Keratinocyte (primary cell): Measurements from ENCODE around the gene TANGO2. TPM values are rescaled to one million over a fixed set of nuclear protein-coding genes. Genes with fewer than 3 reads are reported as not detected.

Experiments used
- DNase-seq: peaks from one replicate; pipeline ENCODE4 v3.0.0-alpha.2; 2011; ENCODE audit warnings: low read depth, missing footprints, low spot score
- FAIRE-seq: peaks from 2 replicates; lab custom pipeline; 2011; peaks lifted over from hg19 to GRCh38; lab: Jason Lieb, UNC
- H2AFZ ChIP-seq: 2 replicates; pipeline ENCODE4 v1.6.0; 2012; ENCODE audit warnings: low read length, control low read depth, inconsistent platforms; ENCODE audit not compliant: control insufficient read depth
- H3K27ac ChIP-seq: 2 replicates; pipeline ENCODE4 v1.5.1; 2011; ENCODE audit warnings: low read length; ENCODE audit not compliant: control insufficient read depth, insufficient read depth
- H3K27me3 ChIP-seq: 3 replicates; pipeline ENCODE4 v1.6.0; 2011; ENCODE audit warnings: low read length; ENCODE audit not compliant: control insufficient read depth, insufficient read depth; ENCODE audit errors: extremely low read depth
- H3K36me3 ChIP-seq, 2 experiments: 2 replicates in 1 of 2; 3 replicates in 1 of 2; pipeline ENCODE4 v1.5.1; 2011; ENCODE audit warnings: low read length in 2 of 2, mild to moderate bottlenecking in 1 of 2; ENCODE audit not compliant: control insufficient read depth in 2 of 2, insufficient read depth in 2 of 2; ENCODE audit errors: extremely low read depth in 1 of 2
- H3K4me1 ChIP-seq: 3 replicates; pipeline ENCODE4 v1.5.1; 2011; ENCODE audit warnings: low read length; ENCODE audit not compliant: control insufficient read depth, insufficient read depth; ENCODE audit errors: extremely low read depth
- H3K4me2 ChIP-seq: 3 replicates; pipeline ENCODE4 v1.6.0; 2011; ENCODE audit warnings: low read depth, low read length; ENCODE audit not compliant: control insufficient read depth, insufficient read depth; ENCODE audit errors: extremely low read depth
- H3K4me3 ChIP-seq, 3 experiments: fragments of 200-600 bp in 1 of 3; sonication (generic) in 1 of 3; 2 replicates in 2 of 3; 3 replicates in 1 of 3; pipeline ENCODE4 v1.5.1; 2011 to 2016; ENCODE audit warnings: low read length in 3 of 3, mild to moderate bottlenecking in 3 of 3, control low read depth in 2 of 3, inconsistent platforms in 1 of 3, low read depth in 1 of 3, mixed read lengths in 1 of 3, mixed run types in 1 of 3, moderate library complexity in 1 of 3; ENCODE audit not compliant: control insufficient read depth in 2 of 3, insufficient read depth in 2 of 3; ENCODE audit errors: extremely low read depth in 1 of 3
- H3K79me2 ChIP-seq: 2 replicates; pipeline ENCODE4 v1.6.0; 2012; ENCODE audit warnings: low read length; ENCODE audit not compliant: control insufficient read depth, insufficient read depth
- H3K9ac ChIP-seq: 3 replicates; pipeline ENCODE4 v1.6.0; 2011; ENCODE audit warnings: low read length; ENCODE audit not compliant: control insufficient read depth, insufficient read depth; ENCODE audit errors: extremely low read depth
- H3K9me1 ChIP-seq: 3 replicates; pipeline ENCODE4 v1.6.0; 2011; ENCODE audit warnings: low read length; ENCODE audit not compliant: control insufficient read depth, insufficient read depth; ENCODE audit errors: extremely low read depth
- H3K9me3 ChIP-seq: 2 replicates; pipeline ENCODE4 v1.5.1; 2012; ENCODE audit warnings: low read depth, low read length; ENCODE audit not compliant: control insufficient read depth
- H4K20me1 ChIP-seq: 3 replicates; pipeline ENCODE4 v1.6.0; 2011; ENCODE audit warnings: low read length; ENCODE audit not compliant: control insufficient read depth, insufficient read depth; ENCODE audit errors: extremely low read depth
- EZH2 ChIP-seq: IDR thresholded peaks from one replicate; pipeline ENCODE4 v1.6.1; 2012; ENCODE audit warnings: inconsistent platforms, mild to moderate bottlenecking, low read length, moderate library complexity
- dilution Hi-C: fragments of 300-500 bp; cut with MboI; formaldehyde crosslinking; loops from one replicate; pipeline ENCODE4 v1.7.0; 2020; ENCODE audit warnings: low sequenced_read_pairs; ENCODE audit not compliant: extremely low pct_ligation_motif_present
- polyA plus RNA-seq, 5 experiments: library from polyadenylated mRNA; depleted of rRNA in 3 of 5; stranded (reverse) in 3 of 5; stranded (forward) in 1 of 5; unstranded in 1 of 5; fragments of >200 nt; gene quantifications; 1 replicate in 1 of 5; 2 replicates in 3 of 5; 3 replicates in 1 of 5; pipeline versions ENCODE4 v1.2.1 to v1.2.3, GENCODE V29; 2011 to 2012; ENCODE audit warnings: missing spikeins in 2 of 5, low read depth in 1 of 5, low replicate concordance in 1 of 5
- TF ChIP-seq, protein P1 (sequence below), 3 experiments: IDR thresholded peaks in 1 of 3; conservative IDR thresholded peaks in 1 of 3; optimal IDR thresholded peaks in 1 of 3; 2 replicates in 2 of 3; 3 replicates in 1 of 3; pipeline versions ENCODE3 to v1.5.1; 2011; ENCODE audit warnings: low read length in 3 of 3, mild to moderate bottlenecking in 3 of 3, moderate library complexity in 2 of 3, control low read depth in 1 of 3, inconsistent platforms in 1 of 3; ENCODE audit not compliant: insufficient read depth in 2 of 3; ENCODE audit errors: extremely low read depth in 1 of 3

The TANGO2 gene
- polyA plus RNA-seq, 1 donor (not counting 4 experiments of a cell fraction or from before 2014, with no cell fraction given) = 20.1 TPM

- Histone ChIP-seq H3K9ac (no peak overlapping the region), H3K36me3 (peaks cover 12 to 13% of the 10 kb centered on the region in 2 experiments), H3K27me3 (no peaks in the 10 kb centered on the region), H3K27ac (no peak overlapping the region), H3K4me3 (no peak overlapping the region), H3K79me2 (peaks cover 4% of the 10 kb centered on the region), H3K4me2 (no peak overlapping the region), H3K4me1 (peaks cover 13% of the 10 kb centered on the region), H3K9me3 (no peaks in the 10 kb centered on the region), H3K9me1 (no peaks in the 10 kb centered on the region), H4K20me1 (peaks cover 3% of the 10 kb centered on the region), H2AFZ (no peak overlapping the region)
- dilution Hi-C loops = no loop called here
- DNase-seq (no peak), FAIRE-seq (no peak)
- TF ChIP-seq EZH2 = no peak
- TF ChIP-seq, protein P1, sequence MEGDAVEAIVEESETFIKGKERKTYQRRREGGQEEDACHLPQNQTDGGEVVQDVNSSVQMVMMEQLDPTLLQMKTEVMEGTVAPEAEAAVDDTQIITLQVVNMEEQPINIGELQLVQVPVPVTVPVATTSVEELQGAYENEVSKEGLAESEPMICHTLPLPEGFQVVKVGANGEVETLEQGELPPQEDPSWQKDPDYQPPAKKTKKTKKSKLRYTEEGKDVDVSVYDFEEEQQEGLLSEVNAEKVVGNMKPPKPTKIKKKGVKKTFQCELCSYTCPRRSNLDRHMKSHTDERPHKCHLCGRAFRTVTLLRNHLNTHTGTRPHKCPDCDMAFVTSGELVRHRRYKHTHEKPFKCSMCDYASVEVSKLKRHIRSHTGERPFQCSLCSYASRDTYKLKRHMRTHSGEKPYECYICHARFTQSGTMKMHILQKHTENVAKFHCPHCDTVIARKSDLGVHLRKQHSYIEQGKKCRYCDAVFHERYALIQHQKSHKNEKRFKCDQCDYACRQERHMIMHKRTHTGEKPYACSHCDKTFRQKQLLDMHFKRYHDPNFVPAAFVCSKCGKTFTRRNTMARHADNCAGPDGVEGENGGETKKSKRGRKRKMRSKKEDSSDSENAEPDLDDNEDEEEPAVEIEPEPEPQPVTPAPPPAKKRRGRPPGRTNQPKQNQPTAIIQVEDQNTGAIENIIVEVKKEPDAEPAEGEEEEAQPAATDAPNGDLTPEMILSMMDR (optimal IDR thresholded peaks at IDR 0.05 in 1 of 3, IDR thresholded peaks at IDR 0.05 in 1 of 3, conservative IDR thresholded peaks at IDR 0.05 in 1 of 3; ENCODE audit: extremely low read depth in 1 of 3, insufficient read depth in 2 of 3, low read length in 3 of 3) = no peak
Measured at GRCh38 chr22:20033045-20033706, 12.3 kb downstream of the TANGO2 start.

- H3K9ac ChIP-seq = no peak overlapping the region
- no peak overlapping the region for H3K4me2 ChIP-seq
- no peak for TF ChIP-seq EZH2
- TF ChIP-seq, protein P1 (optimal IDR thresholded peaks at IDR 0.05 in 1 of 3, IDR thresholded peaks at IDR 0.05 in 1 of 3, conservative IDR thresholded peaks at IDR 0.05 in 1 of 3; ENCODE audit: extremely low read depth in 1 of 3, insufficient read depth in 2 of 3, low read length in 3 of 3) = no peak
- H3K79me2 ChIP-seq = peaks cover 4% of the 10 kb centered on the region
- no peak for DNase-seq
- H3K4me3 ChIP-seq = no peak overlapping the region
- H2AFZ ChIP-seq = no peak overlapping the region
- H3K27me3 ChIP-seq = no peaks in the 10 kb centered on the region
- H4K20me1 ChIP-seq = peaks cover 3% of the 10 kb centered on the region
- dilution Hi-C loops = no loop called here
- peaks cover 13% of the 10 kb centered on the region for H3K4me1 ChIP-seq
- no peak for FAIRE-seq
- H3K27ac ChIP-seq = no peak overlapping the region
- no peaks in the 10 kb centered on the region for H3K9me3 ChIP-seq
- peaks cover 13 to 15% of the 10 kb centered on the region in 2 experiments for H3K36me3 ChIP-seq
- H3K9me1 ChIP-seq = no peaks in the 10 kb centered on the region
Measured at GRCh38 chr22:20034143-20034542, 13.2 kb downstream of the TANGO2 start.
